ENCODE data around the gene ABCA3. TPM values are rescaled to one million over a fixed set of nuclear protein-coding genes. Genes with fewer than 3 reads are reported as not detected.

The ABCA3 gene
- total and polyA plus RNA-seq, 2 donors from 2014 or later = 5.5 to 35.5 TPM

- no peak for DNase-seq
- FAIRE-seq = no peak
- no peak overlapping the region for H3K4me3 ChIP-seq (ENCODE audit: low read length in 3 of 3)
- no peaks in the 10 kb centered on the region for H3K27me3 ChIP-seq (ENCODE audit: control insufficient read depth, insufficient read depth, low read length)
- peaks cover 0 to 12% (median 4%) of the 10 kb centered on the region in 3 donors for H3K36me3 ChIP-seq (ENCODE audit: control insufficient read depth in 2 of 3, insufficient read depth in 3 of 3, low read length in 3 of 3)
- H3K27ac ChIP-seq (ENCODE audit: low read depth in 2 of 2, low read length in 2 of 2) = no peak overlapping the region
- intact Hi-C loops (cut with DNase I) = no loop called here
- no peak overlapping the region for H3K9ac ChIP-seq (ENCODE audit: low read length in 3 of 3)
- no peak for TF ChIP-seq CTCF (IDR thresholded peaks at IDR 0.05; ENCODE audit: borderline replicate concordance, extremely low read depth, insufficient read depth)
- H3K4me1 ChIP-seq (ENCODE audit: control insufficient read depth in 2 of 3, insufficient read depth in 2 of 3, low read depth in 1 of 3, low read length in 3 of 3) = peaks cover 0 to 7% (median 0%) of the 10 kb centered on the region in 3 donors
- no peaks in the 10 kb centered on the region for H3K9me3 ChIP-seq (ENCODE audit: control insufficient read depth in 2 of 3, insufficient read depth in 1 of 3, low read length in 3 of 3)
These were observed 103.4 kb downstream of the ABCA3 start for GRCh38 chr16:2237102-2237482.

GRCh38 chr16:2236337-2237101 is 104.0 kb downstream of the ABCA3 start, which contains the start of gene DNASE1L2:
Gene DNASE1L2, plus strand, starts transcription at chr16:2236444. Its CDS starts 373 bp downstream, at chr16:2236817.
- peaks cover 0 to 15% (median 9%) of the 10 kb centered on the region in 3 donors for H3K36me3 ChIP-seq (ENCODE audit: control insufficient read depth in 2 of 3, insufficient read depth in 3 of 3, low read length in 3 of 3)
- peaks cover 0 to 7% (median 0%) of the 10 kb centered on the region in 3 donors for H3K4me1 ChIP-seq (ENCODE audit: control insufficient read depth in 2 of 3, insufficient read depth in 2 of 3, low read depth in 1 of 3, low read length in 3 of 3)
- TF ChIP-seq CTCF (IDR thresholded peaks at IDR 0.05; ENCODE audit: borderline replicate concordance, extremely low read depth, insufficient read depth) = no peak
- FAIRE-seq = no peak
- peak; percentile 50 to 82 (median 68) for DNase-seq
- no peaks in the 10 kb centered on the region for H3K27me3 ChIP-seq (ENCODE audit: control insufficient read depth, insufficient read depth, low read length)
- H3K4me3 ChIP-seq (ENCODE audit: low read length in 3 of 3) = no peak within 1 kb of the TSS
- no peak within 1 kb of the TSS for H3K27ac ChIP-seq (ENCODE audit: low read depth in 2 of 2, low read length in 2 of 2)
- no peaks in the 10 kb centered on the region for H3K9me3 ChIP-seq (ENCODE audit: control insufficient read depth in 2 of 3, insufficient read depth in 1 of 3, low read length in 3 of 3)
- intact Hi-C loops (cut with DNase I) = no loop called here
- no peak within 1 kb of the TSS for H3K9ac ChIP-seq (ENCODE audit: low read length in 3 of 3)

- H3K27ac ChIP-seq (ENCODE audit: low read depth in 2 of 2, low read length in 2 of 2) = no peak overlapping the region
- DNase-seq (peak in 1 of 5 donors; percentile 67), FAIRE-seq (no peak)
- H3K9ac ChIP-seq (ENCODE audit: low read length in 3 of 3) = no peak overlapping the region
- no peak overlapping the region for H3K4me3 ChIP-seq (ENCODE audit: low read length in 3 of 3)
- H3K9me3 ChIP-seq (ENCODE audit: control insufficient read depth in 2 of 3, insufficient read depth in 1 of 3, low read length in 3 of 3) = no peaks in the 10 kb centered on the region
- H3K36me3 ChIP-seq (ENCODE audit: control insufficient read depth in 2 of 3, insufficient read depth in 3 of 3, low read length in 3 of 3) = peaks cover 0 to 19% (median 12%) of the 10 kb centered on the region in 3 donors
- intact Hi-C loops (cut with DNase I) = no loop called here
- no peak for TF ChIP-seq CTCF (IDR thresholded peaks at IDR 0.05; ENCODE audit: borderline replicate concordance, extremely low read depth, insufficient read depth)
- H3K27me3 ChIP-seq (ENCODE audit: control insufficient read depth, insufficient read depth, low read length) = no peaks in the 10 kb centered on the region
- H3K4me1 ChIP-seq (ENCODE audit: control insufficient read depth in 2 of 3, insufficient read depth in 2 of 3, low read depth in 1 of 3, low read length in 3 of 3) = peaks cover 0 to 7% (median 0%) of the 10 kb centered on the region in 3 donors
These were observed 104.7 kb downstream of the ABCA3 start for GRCh38 chr16:2235695-2236336.
